Measurements from ENCODE around the gene ATP1B1. TPM values are rescaled to one million over a fixed set of nuclear protein-coding genes. Genes with fewer than 3 reads are reported as not detected.

ATP1B1 gene
- total and polyA plus RNA-seq, 9 of the 15 experiments (the other 6 are each of a cell fraction or from before 2014, with no cell fraction given): 0.76 to 3.0 (median 1.7) TPM

DNA sequence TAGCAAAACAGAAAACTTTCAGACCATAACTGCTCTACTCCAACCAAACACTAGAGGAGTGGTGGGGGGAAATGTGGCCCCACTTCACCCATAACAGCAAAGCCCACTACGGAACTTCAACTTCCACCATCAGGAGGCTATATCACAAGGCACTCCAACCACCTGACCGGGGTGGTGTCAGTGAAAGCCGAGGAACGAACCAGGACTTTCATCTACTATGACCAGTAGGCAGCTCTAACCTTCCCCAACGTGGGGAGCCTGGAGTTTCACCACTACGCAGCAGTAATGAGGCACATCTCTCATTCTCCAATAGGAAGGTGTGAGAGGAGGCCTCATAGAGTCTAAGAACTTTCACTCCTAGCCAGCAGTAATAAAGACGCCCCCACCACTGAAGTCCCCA, 42.4 kb upstream of the ATP1B1 start (continued):
- TF ChIP-seq, protein P1, sequence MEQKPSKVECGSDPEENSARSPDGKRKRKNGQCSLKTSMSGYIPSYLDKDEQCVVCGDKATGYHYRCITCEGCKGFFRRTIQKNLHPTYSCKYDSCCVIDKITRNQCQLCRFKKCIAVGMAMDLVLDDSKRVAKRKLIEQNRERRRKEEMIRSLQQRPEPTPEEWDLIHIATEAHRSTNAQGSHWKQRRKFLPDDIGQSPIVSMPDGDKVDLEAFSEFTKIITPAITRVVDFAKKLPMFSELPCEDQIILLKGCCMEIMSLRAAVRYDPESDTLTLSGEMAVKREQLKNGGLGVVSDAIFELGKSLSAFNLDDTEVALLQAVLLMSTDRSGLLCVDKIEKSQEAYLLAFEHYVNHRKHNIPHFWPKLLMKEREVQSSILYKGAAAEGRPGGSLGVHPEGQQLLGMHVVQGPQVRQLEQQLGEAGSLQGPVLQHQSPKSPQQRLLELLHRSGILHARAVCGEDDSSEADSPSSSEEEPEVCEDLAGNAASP (IDR thresholded peaks at IDR 0.05): no peak

GRCh38 chr1:169070547-169070946, 35.9 kb upstream of the ATP1B1 start:
- no peak for DNase-seq (ENCODE audit: extremely low read depth in 1 of 4, low spot score in 3 of 4)
- no peak overlapping the region for H2AFZ ChIP-seq (ENCODE audit: low read depth, low read length)
- intact Hi-C loops (cut with micrococcal nuclease): no loop called here
- no TSS peak for BruUV-seq (replicated peaks)
- 0% methylated on average over 2 of the region's 2 CpGs for WGBS (ENCODE audit: insufficient coverage, low coverage, missing lambda C conversion rate)
- H3K4me3 ChIP-seq: no peak overlapping the region
- FAIRE-seq: no peak
- no peak overlapping the region for H3K4me2 ChIP-seq (ENCODE audit: insufficient read depth, low read length)
- H3K9ac ChIP-seq (ENCODE audit: insufficient read depth in 1 of 2, low read depth in 2 of 2, low read length in 2 of 2): no peak overlapping the region
- in situ Hi-C loops (cut with MboI): no loop called here
- POLR2A ChIA-PET: interaction anchor here (0.9 kb wide), 1 partner anchor 17 kb away, joined by 3 read pairs; no protein-coding TSS in a partner anchor
- H3K27ac ChIP-seq (ENCODE audit: extremely low read depth, low read depth, low read length): no peak overlapping the region
- H3K79me2 ChIP-seq (ENCODE audit: control insufficient read depth, insufficient read depth, low read length): no peaks in the 10 kb centered on the region
- ATAC-seq: no peak
- no peaks in the 10 kb centered on the region for H3K36me3 ChIP-seq (ENCODE audit: control insufficient read depth, insufficient read depth, low read length)
- no peaks in the 10 kb centered on the region for H3K4me1 ChIP-seq (replicated peaks in 1 of 2; ENCODE audit: control insufficient read depth in 2 of 2, insufficient read depth in 2 of 2, low read length in 2 of 2)
- CTCF ChIA-PET (ENCODE audit: low intra/inter-chr PET ratio): no interaction called here
- H3K9me3 ChIP-seq (replicated peaks; ENCODE audit: control insufficient read depth, insufficient read depth, low read depth, low read length): no peaks in the 10 kb centered on the region
- no peaks in the 10 kb centered on the region for H3K9me1 ChIP-seq (ENCODE audit: control insufficient read depth, insufficient read depth, low read length)
- no peaks in the 10 kb centered on the region for H4K20me1 ChIP-seq (replicated peaks; ENCODE audit: control insufficient read depth, insufficient read depth, low read length)
- no peaks in the 10 kb centered on the region for H3K27me3 ChIP-seq (ENCODE audit: control insufficient read depth in 2 of 2, insufficient read depth in 2 of 2, low read length in 2 of 2)
- TF ChIP-seq ARID1B (IDR thresholded peaks at IDR 0.05): no peak
- no peak for TF ChIP-seq FUS (optimal IDR thresholded peaks at IDR 0.05; ENCODE audit: low read depth, low read length)
- no peak for TF ChIP-seq HINFP (tag; conservative IDR thresholded peaks at IDR 0.05; ENCODE audit: low read depth)
- TF ChIP-seq SMAD3 (CRISPR knock-in tag; conservative IDR thresholded peaks at IDR 0.05): no peak
- TF ChIP-seq SNRNP70 (optimal IDR thresholded peaks at IDR 0.05; ENCODE audit: low read depth, low read length): no peak
- TF ChIP-seq ZNF512 (tag; IDR thresholded peaks at IDR 0.05): no peak
- TF ChIP-seq ZNF511 (CRISPR knock-in tag; IDR thresholded peaks at IDR 0.05): no peak
- TF ChIP-seq ATF2 (CRISPR knock-in tag; IDR thresholded peaks at IDR 0.05): no peak
- TF ChIP-seq SLC30A9 (CRISPR knock-in tag; IDR thresholded peaks at IDR 0.05): no peak
- no peak for TF ChIP-seq ESRRA (IDR thresholded peaks at IDR 0.05; ENCODE audit: borderline replicate concordance, low read depth)
- TF ChIP-seq HIVEP1 (CRISPR knock-in tag; IDR thresholded peaks at IDR 0.05): no peak
- TF ChIP-seq CCAR2 (IDR thresholded peaks at IDR 0.05; ENCODE audit: low read depth, low read length): no peak
